HG03575 (cell line): ENCODE results near the gene NALCN.

Source experiments
- ATAC-seq: cut with Tn5 transposase; IDR thresholded peaks from one replicate; pipeline ENCODE4 v1.9.1; 2021; ENCODE audit not compliant: unreplicated experiment, insufficient number of reproducible peaks, low FRiP score; ENCODE audit errors: extremely low read depth

NALCN gene

GRCh38 chr13:101416181-101417042, at the start of gene NALCN:
NALCN (minus strand) TSS chr13:101416508; CDS start chr13:101399126, 17,382 bp downstream.
- ATAC-seq = no peak

GRCh38 chr13:101465877-101466276, 49.6 kb upstream of the NALCN start:
- ATAC-seq = no peak

- ATAC-seq = no peak
Observed at GRCh38 chr13:101457176-101457575, 40.9 kb upstream of the NALCN start.

- no peak for ATAC-seq
Observed at GRCh38 chr13:101455863-101456262, 39.6 kb upstream of the NALCN start.

GRCh38 chr13:101454767-101455166, 38.5 kb upstream of the NALCN start:
- no peak for ATAC-seq

- ATAC-seq = no peak
Observed at GRCh38 chr13:101453784-101454201, 37.5 kb upstream of the NALCN start.

GRCh38 chr13:101452519-101453485, 36.5 kb upstream of the NALCN start, which contains the start of gene ITGBL1:
ITGBL1 (plus strand) TSS chr13:101452675; CDS start chr13:101452834, 159 bp downstream.
- peak; percentile 73 for ATAC-seq

- ATAC-seq = no peak
Observed at GRCh38 chr13:101451641-101452040, 35.3 kb upstream of the NALCN start.

- ATAC-seq = no peak
Observed at GRCh38 chr13:101450749-101451130, 34.4 kb upstream of the NALCN start.

GRCh38 chr13:101449790-101450748, 33.8 kb upstream of the NALCN start:
- no peak for ATAC-seq

- no peak for ATAC-seq
Observed at GRCh38 chr13:101447852-101448251, 31.5 kb upstream of the NALCN start.

GRCh38 chr13:101434486-101434885, 18.2 kb upstream of the NALCN start:
- no peak for ATAC-seq

- no peak for ATAC-seq
Observed at GRCh38 chr13:101433895-101434294, 17.6 kb upstream of the NALCN start.

GRCh38 chr13:101429733-101430132, 13.4 kb upstream of the NALCN start:
- no peak for ATAC-seq

- no peak for ATAC-seq
Observed at GRCh38 chr13:101425623-101426022, 9.3 kb upstream of the NALCN start.

- no peak for ATAC-seq
Observed at GRCh38 chr13:101425156-101425471, 8.8 kb upstream of the NALCN start.

- no peak for ATAC-seq
Observed at GRCh38 chr13:101424381-101425155, 8.3 kb upstream of the NALCN start.

- no peak for ATAC-seq
Observed at GRCh38 chr13:101423872-101424271, 7.6 kb upstream of the NALCN start.
